ENCODE results near the gene RAVER2.

RAVER2 gene

DNA sequence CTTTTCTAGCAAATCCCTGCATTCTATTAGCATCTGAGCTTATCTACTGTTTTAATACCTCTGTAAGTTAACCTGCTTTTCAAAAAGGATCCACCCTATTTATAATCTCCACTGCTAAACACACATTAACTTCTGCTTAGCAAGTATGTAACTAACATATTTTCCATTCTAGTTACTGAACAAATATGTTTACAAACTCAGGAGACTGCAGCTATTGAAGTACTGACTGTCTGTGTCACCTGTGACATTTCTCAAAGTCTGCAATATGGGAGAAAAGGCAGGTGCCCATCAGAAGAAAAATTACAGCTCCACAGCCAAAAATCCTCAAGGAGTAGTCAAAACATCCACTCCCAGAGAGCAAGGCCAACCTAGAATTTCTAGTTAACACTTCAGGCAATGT lies 133.2 kb downstream of the RAVER2 start:
- H3K4me1 Mint-ChIP-seq: peaks cover 65% of the 10 kb centered on the region
- H3K4me3 Mint-ChIP-seq: no peak overlapping the region
- H3K36me3 Mint-ChIP-seq (ENCODE audit: insufficient read depth): peaks cover 50% of the 10 kb centered on the region
- no peaks in the 10 kb centered on the region for H3K9me3 Mint-ChIP-seq
- DNase-seq (ENCODE audit: low spot score in 2 of 2) (no peak), ATAC-seq (replicated peaks; ENCODE audit: extremely low read depth, poor library complexity, severe bottlenecking) (no peak)
- H3K27me3 Mint-ChIP-seq: no peaks in the 10 kb centered on the region
- H3K27ac Mint-ChIP-seq (ENCODE audit: low read depth): peak overlapping the region; percentile 93

DNA sequence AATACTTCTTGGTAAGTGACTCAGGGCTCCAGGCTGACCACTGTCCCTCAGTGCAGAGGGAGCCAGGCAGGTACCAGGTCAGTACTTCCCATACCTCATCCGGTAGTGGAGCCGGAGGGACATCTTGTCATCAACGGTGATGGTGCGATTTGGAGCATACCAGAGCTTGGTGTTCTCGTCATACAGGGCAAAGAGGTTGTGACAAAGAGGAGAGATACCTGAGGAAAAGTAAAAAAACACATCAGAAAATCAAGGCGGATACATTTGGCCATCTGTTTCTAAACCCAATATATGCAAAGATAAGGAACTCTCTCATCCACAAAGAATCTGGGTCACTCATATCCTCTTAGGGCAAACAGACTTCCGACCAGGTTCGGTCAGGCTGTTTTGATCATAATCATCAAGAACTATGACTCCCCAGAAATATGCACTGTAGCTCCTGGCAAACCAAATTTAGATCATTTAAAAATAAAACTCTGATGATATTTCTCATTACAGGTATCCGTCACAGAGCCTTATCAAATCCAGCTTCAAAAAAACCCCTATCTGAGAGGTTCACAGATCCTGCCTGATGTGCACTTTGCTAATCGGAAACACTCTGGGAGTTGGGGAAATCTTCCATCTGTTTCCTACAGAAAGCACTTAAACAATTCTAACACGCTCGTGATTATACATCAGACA lies 134.2 kb downstream of the RAVER2 start:
- peaks cover 68% of the 10 kb centered on the region for H3K4me1 Mint-ChIP-seq
- no peaks in the 10 kb centered on the region for H3K9me3 Mint-ChIP-seq
- no peak overlapping the region for H3K27ac Mint-ChIP-seq (ENCODE audit: low read depth)
- H3K27me3 Mint-ChIP-seq: no peaks in the 10 kb centered on the region
- H3K4me3 Mint-ChIP-seq: no peak overlapping the region
- DNase-seq (ENCODE audit: low spot score in 2 of 2) (no peak), ATAC-seq (replicated peaks; ENCODE audit: extremely low read depth, poor library complexity, severe bottlenecking) (no peak)
- peaks cover 42% of the 10 kb centered on the region for H3K36me3 Mint-ChIP-seq (ENCODE audit: insufficient read depth)

DNA sequence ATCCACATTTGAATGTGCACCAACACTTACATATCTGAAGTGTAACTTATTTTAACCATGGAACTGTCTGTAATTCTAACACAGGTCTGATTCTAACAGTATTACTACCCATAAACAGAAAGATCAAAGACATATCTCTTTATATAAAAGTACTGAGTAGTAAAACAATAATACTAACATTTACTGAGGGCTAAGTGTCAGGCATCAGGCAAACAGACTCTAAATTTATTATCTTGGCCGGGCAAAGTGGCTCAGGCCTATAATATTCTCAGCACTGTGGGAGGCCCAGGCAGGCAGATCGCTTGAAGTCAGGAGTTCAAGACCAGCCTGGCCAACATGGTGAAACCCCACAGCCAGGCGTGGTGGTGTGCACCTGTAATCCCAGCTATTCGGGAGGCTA lies 135.6 kb downstream of the RAVER2 start:
- ATAC-seq (replicated peaks; ENCODE audit: extremely low read depth, poor library complexity, severe bottlenecking): no peak
- no peak for DNase-seq (ENCODE audit: low spot score in 2 of 2)
- no peak overlapping the region for H3K27ac Mint-ChIP-seq (ENCODE audit: low read depth)
- no peak overlapping the region for H3K4me3 Mint-ChIP-seq
- peaks cover 70% of the 10 kb centered on the region for H3K4me1 Mint-ChIP-seq
- no peaks in the 10 kb centered on the region for H3K9me3 Mint-ChIP-seq
- no peaks in the 10 kb centered on the region for H3K27me3 Mint-ChIP-seq
- H3K36me3 Mint-ChIP-seq (ENCODE audit: insufficient read depth): peaks cover 42% of the 10 kb centered on the region

DNA sequence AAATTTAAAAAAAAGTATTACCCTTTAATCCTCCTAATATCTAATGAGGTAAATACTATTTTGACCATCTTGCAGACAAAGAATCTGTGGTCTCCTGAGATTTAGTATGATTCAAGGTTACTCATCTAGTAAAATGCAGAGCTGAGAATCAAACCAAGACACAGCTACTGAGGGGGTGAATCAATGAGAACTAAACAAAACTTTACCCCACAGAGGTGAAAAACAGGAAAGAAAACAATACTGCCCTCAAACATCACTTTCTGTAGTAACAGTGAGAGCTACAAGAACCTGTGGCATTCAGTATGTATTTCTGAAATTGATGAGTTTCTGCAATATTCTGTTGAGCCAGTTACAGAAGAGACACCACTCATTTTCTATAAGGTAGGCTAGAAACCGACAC lies 136.4 kb downstream of the RAVER2 start:
- H3K4me3 Mint-ChIP-seq: peak overlapping the region; percentile 31
- H3K4me1 Mint-ChIP-seq: peaks cover 70% of the 10 kb centered on the region
- no peak overlapping the region for H3K27ac Mint-ChIP-seq (ENCODE audit: low read depth)
- peaks cover 36% of the 10 kb centered on the region for H3K36me3 Mint-ChIP-seq (ENCODE audit: insufficient read depth)
- ATAC-seq (replicated peaks; ENCODE audit: extremely low read depth, poor library complexity, severe bottlenecking): no peak
- no peak for DNase-seq (ENCODE audit: low spot score in 2 of 2)
- no peaks in the 10 kb centered on the region for H3K9me3 Mint-ChIP-seq
- no peaks in the 10 kb centered on the region for H3K27me3 Mint-ChIP-seq

Data from central memory CD8-positive, alpha-beta T cell (primary cell).